ACHN (cell line): ENCODE results near the gene MAPK4.

Source experiments
- DNase-seq: peaks from one replicate; pipeline ENCODE4 v3.0.0-alpha.2; 2015
- in situ Hi-C: cut with HindIII; loops from 2 replicates; pipeline ENCODE4 v1.10.0; 2017; ENCODE audit warnings: low sequenced_read_pairs, low pct_ligation_motif_present, low pct_unique_long_range_greater_than_20kb

Gene MAPK4

DNA sequence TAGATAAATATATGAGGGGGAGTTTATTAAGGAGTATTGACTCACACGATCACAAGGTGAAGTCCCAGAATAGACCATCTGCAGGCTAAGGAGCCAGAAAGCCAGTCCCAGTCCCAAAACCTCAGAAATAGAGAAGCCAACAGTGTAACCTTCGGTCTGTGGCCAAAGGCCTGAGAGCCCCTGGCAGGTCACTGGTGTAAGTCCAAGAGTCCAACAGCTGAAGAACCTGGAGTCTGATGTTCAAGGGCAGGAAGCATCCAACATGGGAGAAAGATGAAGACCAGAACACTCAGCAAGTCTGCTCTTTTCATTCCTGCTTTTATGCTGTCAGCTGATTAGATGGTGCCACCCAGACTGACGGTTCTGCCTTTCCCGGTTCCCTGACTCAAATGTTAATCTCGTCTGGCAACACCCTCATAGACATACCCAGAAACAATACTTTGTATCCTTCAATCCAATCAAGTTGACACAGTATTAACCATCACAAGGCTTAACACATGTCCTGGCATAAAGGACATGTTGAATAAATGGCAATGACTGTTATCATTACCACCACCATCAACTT, 56.7 kb downstream of the MAPK4 start:
- DNase-seq, result no peak
- in situ Hi-C loops, result no loop called here

GRCh38 chr18:50619861-50620275, 60.0 kb downstream of the MAPK4 start:
- in situ Hi-C loops, result no loop called here
- no peak for DNase-seq

DNA sequence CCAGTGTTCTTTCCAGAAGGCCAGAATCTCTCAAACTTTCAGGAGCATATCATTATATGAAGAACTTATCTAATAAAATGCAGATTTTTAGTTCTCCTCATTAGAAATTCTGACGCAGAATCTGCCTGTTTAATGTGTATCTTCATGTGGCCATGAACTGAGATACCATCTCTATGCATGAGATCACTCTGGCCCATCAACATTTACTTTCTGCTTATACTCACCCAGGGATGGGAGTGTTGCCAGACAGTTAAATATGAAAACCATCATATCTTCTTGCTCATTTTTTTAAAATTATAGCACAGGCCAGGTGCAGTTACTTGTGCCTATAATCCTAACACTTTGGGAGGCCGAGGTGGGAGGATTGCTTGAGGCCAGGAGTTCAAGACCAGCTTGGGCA, 60.4 kb downstream of the MAPK4 start:
- no peak for DNase-seq
- in situ Hi-C loops, result no loop called here

DNA sequence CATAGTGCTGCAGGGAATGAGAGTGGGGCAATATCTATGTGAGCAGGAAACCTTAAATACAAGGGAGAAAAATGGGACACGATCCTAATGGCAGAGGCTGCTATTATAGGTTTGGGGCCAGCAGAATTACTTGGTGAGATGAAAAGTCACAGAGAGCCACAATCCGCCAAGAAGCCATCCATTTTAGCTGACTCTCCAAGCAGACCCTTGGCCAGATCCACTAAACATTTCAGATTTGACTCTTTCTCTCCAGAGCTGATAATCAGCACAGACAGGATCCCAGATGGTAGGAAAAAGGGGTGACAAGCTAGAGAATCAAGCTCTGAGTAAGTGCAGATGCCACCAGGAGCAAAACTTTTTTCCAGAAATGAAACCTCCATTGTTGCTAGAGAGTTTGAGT, 61.5 kb downstream of the MAPK4 start:
- DNase-seq, result no peak
- in situ Hi-C loops, result no loop called here

DNA sequence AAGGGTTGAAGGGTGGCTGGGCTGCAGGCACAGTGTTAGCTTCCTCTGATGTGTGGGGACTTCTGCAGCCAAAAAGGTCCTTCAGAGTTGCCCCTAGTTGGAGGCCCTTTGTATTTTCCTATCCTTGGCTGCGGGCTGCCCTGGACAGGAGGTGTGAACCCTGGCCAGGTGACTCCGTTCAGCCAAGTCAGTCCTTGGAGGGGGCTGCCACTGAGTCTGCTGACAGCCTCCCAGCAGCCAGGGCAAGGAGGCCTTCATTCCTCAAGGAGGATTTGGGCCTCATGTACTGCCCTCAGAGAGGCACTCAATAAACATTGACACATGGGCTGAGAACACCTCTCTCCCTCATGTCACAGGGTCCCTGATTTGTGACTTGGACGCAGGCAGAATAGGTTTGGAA, 62.4 kb downstream of the MAPK4 start:
- in situ Hi-C loops, result no loop called here
- DNase-seq, result no peak

- no peak for DNase-seq
- in situ Hi-C loops, result no loop called here
Measured at GRCh38 chr18:50622865-50623393, 63.0 kb downstream of the MAPK4 start.

DNA sequence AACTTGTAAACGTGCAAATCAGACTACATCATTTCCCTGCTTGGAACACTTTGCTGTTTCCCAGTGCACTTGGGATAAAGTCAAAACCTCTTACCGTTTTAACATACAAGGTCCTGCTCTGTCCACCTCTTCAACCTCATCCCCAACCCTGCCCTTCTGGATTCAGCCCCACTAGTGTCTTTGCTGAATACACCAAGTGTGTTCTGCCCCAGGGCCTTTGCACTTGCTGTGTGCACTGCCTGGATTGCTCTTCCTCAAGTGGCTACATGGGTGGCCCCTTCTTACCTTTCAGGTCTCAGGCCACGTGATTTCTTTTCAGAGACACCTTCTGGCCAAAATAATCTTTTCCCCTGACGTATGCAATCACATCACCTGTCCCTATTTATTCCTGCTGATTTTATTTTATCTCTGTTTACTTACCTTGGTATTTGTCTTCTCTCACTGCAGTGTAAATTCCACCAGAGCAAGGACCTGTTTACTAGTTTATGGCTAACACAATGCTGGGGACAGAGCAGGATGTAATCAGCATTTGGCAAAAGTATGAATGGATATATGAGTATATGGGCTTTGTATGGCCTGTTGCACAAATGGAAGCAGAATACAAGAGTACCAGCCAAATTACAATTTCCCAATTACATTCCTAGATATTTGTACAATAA, 63.9 kb downstream of the MAPK4 start:
- in situ Hi-C loops, result no loop called here
- no peak for DNase-seq

GRCh38 chr18:50624981-50625380, 65.1 kb downstream of the MAPK4 start:
- no peak for DNase-seq

GRCh38 chr18:50626317-50626716, 66.4 kb downstream of the MAPK4 start:
- in situ Hi-C loops, result no loop called here
- no peak for DNase-seq

More at GRCh38 chr18:50624981-50625380, 65.1 kb downstream of the MAPK4 start:
- in situ Hi-C loops, result no loop called here

DNA sequence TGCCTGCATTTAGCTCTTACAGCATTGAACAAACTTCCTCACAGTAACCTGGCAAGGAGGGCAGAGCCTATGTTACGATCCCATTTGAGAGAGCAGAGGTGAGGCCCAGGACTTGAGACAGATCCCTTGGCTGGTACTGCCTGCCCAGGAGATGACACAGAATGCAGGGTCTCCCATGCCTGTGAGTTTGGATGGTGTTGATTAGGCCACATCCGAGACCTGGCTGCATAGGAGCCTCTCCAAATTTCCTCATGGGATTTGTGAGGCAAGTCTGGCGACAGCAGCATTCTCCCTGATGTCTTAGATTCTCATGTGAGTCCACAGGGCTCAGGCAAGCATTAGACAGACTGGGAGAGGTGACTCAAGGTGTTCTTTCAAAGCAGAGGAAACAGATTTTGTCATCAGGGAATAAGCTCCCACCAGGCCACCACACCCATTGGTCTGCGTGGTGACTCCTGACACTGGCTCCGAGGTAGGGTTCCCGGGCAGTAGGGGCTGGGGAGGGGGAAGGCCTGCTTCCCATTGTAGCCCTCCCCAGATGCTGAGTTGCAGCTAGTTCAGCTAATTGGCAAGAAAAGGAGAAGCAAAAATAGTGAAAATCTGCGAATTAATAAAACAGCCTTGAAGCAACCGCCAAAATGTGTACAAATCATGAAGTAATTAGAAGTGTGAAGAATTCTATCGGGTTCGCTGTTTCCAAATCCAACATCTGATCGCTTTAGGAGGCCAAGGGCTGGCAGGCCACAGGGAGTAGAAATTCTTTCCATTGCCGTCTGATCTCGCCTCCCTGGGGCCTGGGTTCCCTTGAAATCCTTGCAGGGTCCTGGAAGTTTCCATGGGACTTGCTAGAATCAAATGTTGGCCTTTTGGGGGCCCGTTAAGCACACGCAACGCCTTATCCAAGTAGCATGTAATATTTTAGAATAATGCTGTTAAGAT, 68.0 kb downstream of the MAPK4 start:
- DNase-seq, result no peak
- in situ Hi-C loops, result no loop called here

- in situ Hi-C loops, result no loop called here
- no peak for DNase-seq
Measured at GRCh38 chr18:50628533-50628905, 68.6 kb downstream of the MAPK4 start.

DNA sequence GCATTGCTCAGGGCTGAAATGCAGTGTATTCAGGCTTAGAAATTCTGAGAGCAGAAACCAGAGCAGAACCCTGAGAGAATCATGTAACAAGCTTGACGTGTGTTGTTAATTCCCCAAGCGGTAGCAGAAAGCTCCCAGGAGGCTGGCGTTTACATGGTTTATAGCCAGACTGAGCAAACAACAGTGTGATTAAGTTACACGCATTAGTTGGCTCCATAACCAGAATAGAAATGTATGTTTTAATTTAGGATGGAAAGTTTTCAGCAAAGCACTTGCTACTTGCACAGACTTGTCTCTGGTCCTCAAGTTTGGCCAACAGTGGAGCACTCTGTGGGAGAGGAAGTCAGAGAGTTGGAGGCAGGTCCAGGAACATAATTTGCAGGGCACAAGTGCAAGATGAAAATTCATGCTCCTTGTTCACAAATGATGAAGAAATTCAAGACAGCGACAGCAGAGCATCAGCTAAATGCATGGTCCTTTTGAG, 69.3 kb downstream of the MAPK4 start:
- DNase-seq, result no peak
- in situ Hi-C loops, result no loop called here

- in situ Hi-C loops, result no loop called here
- DNase-seq, result no peak
Measured at GRCh38 chr18:50630895-50631294, 71.0 kb downstream of the MAPK4 start.

- DNase-seq, result no peak
- in situ Hi-C loops, result no loop called here
Measured at GRCh38 chr18:50632895-50633515, 73.1 kb downstream of the MAPK4 start.

DNA sequence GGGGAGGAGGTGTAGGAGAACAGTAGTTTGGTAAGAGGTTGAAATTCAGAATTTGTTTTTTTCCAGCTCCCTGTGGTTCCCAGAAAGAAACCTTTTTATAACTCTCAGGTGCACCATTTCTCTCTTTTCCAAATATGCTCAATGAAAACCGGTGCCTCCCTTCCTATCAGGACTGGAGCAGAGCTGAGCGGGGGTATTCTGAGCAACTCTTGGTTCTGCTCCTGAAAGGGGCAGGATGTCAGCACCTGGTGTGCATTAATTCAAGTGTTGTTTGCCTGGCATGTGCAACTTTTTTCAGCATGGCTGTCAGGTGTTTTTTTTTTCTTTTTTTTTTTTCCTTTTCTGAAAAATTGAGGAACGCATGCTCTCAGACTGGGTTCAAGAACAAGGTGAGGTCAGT, 74.1 kb downstream of the MAPK4 start:
- no peak for DNase-seq

DNA sequence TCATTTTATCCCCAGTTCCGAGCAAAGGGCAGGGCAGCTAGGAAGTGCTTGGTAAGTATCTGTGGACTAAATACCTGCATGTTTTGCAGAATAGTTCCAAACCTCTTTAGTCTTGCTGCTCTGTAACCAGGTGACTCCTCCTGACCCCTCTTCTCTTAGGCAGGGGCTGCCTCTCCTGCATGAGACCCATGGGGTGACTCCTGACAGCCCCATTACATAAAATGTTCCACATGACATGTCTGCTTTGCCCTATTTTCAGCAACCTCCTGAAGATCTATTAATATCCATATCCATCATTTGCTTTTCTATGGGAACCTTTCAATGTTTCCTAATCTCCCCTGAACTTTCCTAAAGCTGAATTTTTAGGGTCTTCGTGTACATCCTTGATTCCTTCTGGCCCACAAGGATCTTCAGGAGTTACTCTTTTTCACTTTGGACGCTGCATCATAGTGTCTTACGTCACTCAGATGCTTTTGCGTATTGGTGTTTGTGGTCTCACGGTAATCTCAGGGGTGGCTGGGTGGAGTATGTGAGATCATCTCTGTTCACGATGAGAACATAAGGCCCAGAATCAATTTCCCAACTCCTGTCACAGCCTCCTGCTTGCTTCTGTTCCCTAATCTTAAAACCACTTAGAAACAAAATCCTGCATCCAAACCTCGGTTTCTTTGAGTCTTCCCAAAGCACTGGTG, 76.6 kb downstream of the MAPK4 start:
- in situ Hi-C loops, result no loop called here
- no peak for DNase-seq

More for the DNA sequence above, 74.1 kb downstream of the MAPK4 start:
- in situ Hi-C loops, result no loop called here

GRCh38 chr18:50638016-50638883, 78.4 kb downstream of the MAPK4 start:
- no peak for DNase-seq
- in situ Hi-C loops, result no loop called here
